ENCODE data around the gene OXSR1.

GRCh38 chr3:38281895-38282686 lies 116.8 kb downstream of the OXSR1 start, which contains the start of gene SLC22A14:
- TF ChIP-seq POLR2A (IDR thresholded peaks at IDR 0.05) = no peak
- TF ChIP-seq CTCF (IDR thresholded peaks at IDR 0.05) = no peak

Measured in esophagus squamous epithelium (tissue), 4 donors.